Common myeloid progenitor, CD34-positive (primary cell): ENCODE results near the gene DUSP3.

ENCODE experiments used
- CTCF ChIA-PET: fragments of 350-600 bp; sonication (Branson Sonifier 250); formaldehyde crosslinking; loops from one replicate; lab custom pipeline; 2021; ENCODE audit warnings: antibody characterized with exemption; lab: Charles Lee
- POLR2A ChIA-PET: fragments of 350-600 bp; sonication (Branson Sonifier 250); formaldehyde crosslinking; loops from one replicate; lab custom pipeline; 2021; ENCODE audit warnings: antibody characterized with exemption; lab: Charles Lee
- DNase-seq, 3 donors: peaks; one replicate each; pipeline versions ENCODE4 v3.0.0 to v3.0.0-alpha.2; 2013
- H3K27ac ChIP-seq, 2 experiments: 1 replicate in 1 of 2; 2 replicates in 1 of 2; pipeline ENCODE4 v1.7.0; 2013; ENCODE audit warnings: inconsistent platforms in 2 of 2, low read length in 2 of 2, mild to moderate bottlenecking in 2 of 2, low read depth in 1 of 2, moderate library complexity in 1 of 2; ENCODE audit not compliant: severe bottlenecking in 2 of 2, insufficient read depth in 1 of 2, poor library complexity in 1 of 2
- H3K27me3 ChIP-seq, 5 experiments: replicated peaks in 2 of 5; 1 replicate in 3 of 5; 2 replicates in 2 of 5; pipeline versions ENCODE4 v1.6.1 to v1.7.0; 2013; ENCODE audit warnings: low read length in 4 of 5, mild to moderate bottlenecking in 2 of 5, moderate library complexity in 2 of 5, inconsistent platforms in 1 of 5; ENCODE audit not compliant: insufficient read depth in 5 of 5, control insufficient read depth in 4 of 5
- H3K36me3 ChIP-seq, 4 experiments: 1 replicate in 2 of 4; 2 replicates in 2 of 4; pipeline versions ENCODE4 v1.6.1 to v1.7.0; 2013; ENCODE audit warnings: low read length in 3 of 4, control low read depth in 1 of 4, mild to moderate bottlenecking in 1 of 4; ENCODE audit not compliant: control insufficient read depth in 4 of 4, insufficient read depth in 4 of 4
- H3K4me1 ChIP-seq, 4 experiments: 1 replicate in 3 of 4; 2 replicates in 1 of 4; pipeline versions ENCODE4 v1.6.1 to v1.7.1; 2013; ENCODE audit warnings: low read length in 3 of 4, mild to moderate bottlenecking in 3 of 4, control low read depth in 1 of 4, inconsistent platforms in 1 of 4, moderate library complexity in 1 of 4; ENCODE audit not compliant: control insufficient read depth in 4 of 4, insufficient read depth in 4 of 4; ENCODE audit errors: control extremely low read depth in 1 of 4
- H3K4me3 ChIP-seq, 7 experiments: 1 replicate in 4 of 7; 2 replicates in 3 of 7; pipeline versions ENCODE4 v1.5.1 to v1.7.0; 2013; ENCODE audit warnings: mild to moderate bottlenecking in 7 of 7, low read length in 6 of 7, moderate library complexity in 6 of 7, inconsistent platforms in 2 of 7, low read depth in 2 of 7, control low read depth in 1 of 7; ENCODE audit not compliant: insufficient read depth in 4 of 7, control insufficient read depth in 1 of 7; ENCODE audit errors: extremely low read depth in 1 of 7
- H3K9me3 ChIP-seq, 5 experiments: 1 replicate in 4 of 5; 2 replicates in 1 of 5; pipeline versions ENCODE4 v1.6.1 to v1.7.1; 2013; ENCODE audit warnings: low read length in 4 of 5, mild to moderate bottlenecking in 2 of 5, inconsistent platforms in 1 of 5, low read depth in 1 of 5, moderate library complexity in 1 of 5; ENCODE audit not compliant: control insufficient read depth in 4 of 5, insufficient read depth in 2 of 5; ENCODE audit errors: control extremely low read depth in 1 of 5
- WGBS: methylation state at CpG from one replicate; pipeline ENCODE4 v1.1.5; 2013; ENCODE audit not compliant: insufficient coverage; 5-methylcytosine and 5-hydroxymethylcytosine counted together

Gene DUSP3

DNA sequence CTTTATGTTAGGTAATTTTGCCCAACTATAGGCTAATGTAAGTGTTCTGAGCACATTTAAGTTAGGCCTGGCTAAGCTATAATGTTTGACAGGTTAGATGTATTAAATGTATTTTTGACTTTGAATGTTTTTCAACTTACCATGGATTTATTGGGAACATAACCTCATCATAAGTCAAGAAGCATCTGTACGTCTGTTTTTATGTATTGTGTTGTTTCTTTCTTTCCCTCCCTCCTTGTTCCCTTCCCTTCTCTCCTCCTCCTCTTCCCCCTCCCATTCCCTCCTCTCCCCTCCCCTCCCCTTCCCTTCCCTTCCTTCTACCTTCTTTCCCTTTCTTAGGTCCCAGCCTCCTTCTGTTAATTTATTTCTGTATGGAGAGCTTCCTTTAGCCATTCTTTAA is 10.7 kb upstream of the DUSP3 start:
- Histone ChIP-seq H3K4me3 (no peak overlapping the region), H3K36me3 (no peaks in the 10 kb centered on the region), H3K27ac (no peak overlapping the region), H3K27me3 (no peaks in the 10 kb centered on the region), H3K9me3 (no peaks in the 10 kb centered on the region), H3K4me1 (peaks cover 0 to 5% (median 0%) of the 10 kb centered on the region in 4 experiments)
- ChIA-PET POLR2A (interaction anchor here (1.0 kb wide), 1 partner anchor 14 kb away, joined by 3 read pairs; no protein-coding TSS in a partner anchor), CTCF (interaction anchor here (1.2 kb wide), 1 partner anchor 91 kb away, joined by 4 read pairs; no protein-coding TSS in a partner anchor)
- no peak for DNase-seq
- WGBS: no CpG with 5 or more reads among the region's 1 CpG

DNA sequence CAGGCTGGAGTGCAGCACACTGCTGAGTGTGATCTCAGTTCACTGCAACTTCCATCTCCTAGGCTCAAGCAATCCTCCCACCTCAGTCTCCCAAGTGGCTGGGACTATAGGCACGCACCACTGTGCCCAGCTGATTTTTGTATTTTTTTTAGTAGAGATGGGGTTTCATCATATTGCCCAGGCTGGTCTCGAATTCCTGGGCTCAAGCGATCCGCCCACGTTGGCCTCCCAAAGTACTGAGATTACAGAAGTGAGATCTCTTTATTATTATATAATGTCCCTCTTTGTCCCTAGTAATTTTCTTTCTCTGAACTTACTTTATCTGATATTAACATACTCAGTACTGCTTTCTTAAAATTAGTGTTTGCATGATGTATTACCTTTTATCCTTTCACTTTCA is 9.8 kb upstream of the DUSP3 start:
- WGBS: no CpG with 5 or more reads among the region's 5 CpGs
- Histone ChIP-seq H3K4me1 (peaks cover 0 to 13% (median 4%) of the 10 kb centered on the region in 4 experiments), H3K4me3 (no peak overlapping the region), H3K27me3 (no peaks in the 10 kb centered on the region), H3K9me3 (no peaks in the 10 kb centered on the region), H3K27ac (no peak overlapping the region), H3K36me3 (no peaks in the 10 kb centered on the region)
- ChIA-PET CTCF (no interaction called here), POLR2A (interaction anchor here (1.0 kb wide), 1 partner anchor 13 kb away, joined by 3 read pairs; no protein-coding TSS in a partner anchor)
- DNase-seq: no peak

DNA sequence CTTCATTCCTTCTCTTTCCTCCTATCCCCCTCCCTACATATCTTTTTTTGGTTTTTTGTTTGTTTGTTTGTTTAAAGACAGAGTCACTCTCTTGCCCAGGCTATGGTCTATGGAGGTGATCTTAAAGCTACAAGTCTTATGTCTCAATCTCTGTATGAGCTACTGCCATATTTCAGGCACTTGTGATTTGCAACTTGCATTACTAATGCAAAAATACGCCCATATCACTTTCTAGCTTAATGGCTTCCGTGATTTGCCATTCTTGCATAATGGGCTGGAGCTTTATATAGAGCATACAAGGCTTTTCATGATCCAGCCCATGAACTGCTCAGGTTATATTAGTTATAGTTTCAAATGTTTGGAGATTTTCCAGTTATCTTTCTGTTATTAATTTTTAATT is 9.0 kb upstream of the DUSP3 start:
- Histone ChIP-seq H3K9me3 (no peaks in the 10 kb centered on the region), H3K27ac (no peak overlapping the region), H3K4me3 (no peak overlapping the region), H3K4me1 (peaks cover 0 to 21% (median 7%) of the 10 kb centered on the region in 4 experiments), H3K27me3 (no peaks in the 10 kb centered on the region), H3K36me3 (no peaks in the 10 kb centered on the region)
- ChIA-PET POLR2A (interaction anchor here (1.0 kb wide), 1 partner anchor 14 kb away, joined by 3 read pairs; no protein-coding TSS in a partner anchor), CTCF (no interaction called here)
- no peak for DNase-seq
- no CpG with 5 or more reads among the region's 2 CpGs for WGBS

GRCh38 chr17:43784628-43785101 is 5.9 kb upstream of the DUSP3 start:
- POLR2A ChIA-PET: interaction anchor here (0.6 kb wide), 1 partner anchor 41 kb away, joined by 4 read pairs; no protein-coding TSS in a partner anchor
- CTCF ChIA-PET: interaction anchor here (0.6 to 0.9 kb wide), 2 partner anchors 57 to 186 kb away, joined by 3 read pairs; no protein-coding TSS in a partner anchor
- no peak overlapping the region for H3K27ac ChIP-seq
- peaks cover 0 to 50% (median 19%) of the 10 kb centered on the region in 4 experiments for H3K4me1 ChIP-seq
- no peak overlapping the region for H3K4me3 ChIP-seq
- no peaks in the 10 kb centered on the region for H3K27me3 ChIP-seq
- WGBS: 91% methylated on average over 4 of the region's 5 CpGs
- no peaks in the 10 kb centered on the region for H3K36me3 ChIP-seq
- no peaks in the 10 kb centered on the region for H3K9me3 ChIP-seq
- no peak for DNase-seq

- no peaks in the 10 kb centered on the region for H3K36me3 ChIP-seq
- 100% methylated on average over 1 of the region's 2 CpGs for WGBS
- DNase-seq: no peak
- POLR2A ChIA-PET: no interaction called here
- CTCF ChIA-PET: no interaction called here
- H3K4me1 ChIP-seq: peaks cover 3 to 56% (median 25%) of the 10 kb centered on the region in 4 experiments
- H3K27me3 ChIP-seq: no peaks in the 10 kb centered on the region
- H3K27ac ChIP-seq: no peak overlapping the region
- no peak overlapping the region for H3K4me3 ChIP-seq
- no peaks in the 10 kb centered on the region for H3K9me3 ChIP-seq
Measured at GRCh38 chr17:43784068-43784467, 5.3 kb upstream of the DUSP3 start.

DNA sequence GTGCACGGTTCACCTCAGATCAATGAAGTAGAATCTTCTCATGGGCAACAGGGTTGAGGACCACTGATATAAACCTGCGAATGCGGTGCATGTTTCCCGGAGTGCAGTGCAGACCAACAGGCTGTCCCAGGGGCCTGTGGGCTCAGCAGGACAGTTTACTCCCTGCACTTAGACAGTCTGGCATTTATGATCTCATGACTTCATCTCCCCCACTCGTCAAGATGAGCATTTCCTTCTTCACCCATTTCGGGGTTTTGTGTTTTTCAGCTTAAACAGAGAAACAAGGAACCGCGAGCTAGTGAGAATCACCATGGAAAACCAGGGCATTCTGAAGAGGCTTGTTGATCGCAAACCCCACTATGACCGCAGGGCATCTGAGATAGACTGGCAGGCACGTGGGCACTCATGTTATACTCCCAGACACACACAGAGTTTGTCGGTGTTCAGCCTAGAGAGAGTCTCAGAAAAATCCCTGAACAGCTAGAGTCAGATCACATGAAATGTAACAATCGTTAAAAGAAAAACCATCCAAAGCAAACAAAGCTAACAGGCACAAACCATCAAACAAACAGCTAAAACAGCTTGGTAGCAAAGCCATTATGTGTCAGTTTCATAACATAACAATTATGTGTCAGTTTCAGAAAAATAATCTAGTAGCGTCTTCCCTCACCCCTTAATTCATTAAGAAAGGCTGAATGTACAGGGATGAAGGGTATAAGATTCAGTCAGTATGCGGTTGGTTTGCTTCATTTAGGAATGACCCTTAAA is 4.3 kb upstream of the DUSP3 start:
- H3K4me1 ChIP-seq: peaks cover 3 to 60% (median 28%) of the 10 kb centered on the region in 4 experiments
- ChIA-PET POLR2A (no interaction called here), CTCF (interaction anchor here (1.2 to 1.7 kb wide), 2 partner anchors 63 to 97 kb away, joined by 3 read pairs; no protein-coding TSS in a partner anchor)
- 91% methylated on average over 12 of the region's 15 CpGs for WGBS
- no peaks in the 10 kb centered on the region for H3K9me3 ChIP-seq
- DNase-seq: no peak
- H3K4me3 ChIP-seq: no peak overlapping the region
- H3K36me3 ChIP-seq: no peaks in the 10 kb centered on the region
- no peaks in the 10 kb centered on the region for H3K27me3 ChIP-seq
- H3K27ac ChIP-seq: no peak overlapping the region

- CTCF ChIA-PET: interaction anchor here (0.8 to 1.9 kb wide), 5 partner anchors 13 to 77 kb away, joined by 3 to 5 read pairs (median 4); no protein-coding TSS in a partner anchor
Measured at GRCh38 chr17:43780135-43780534, 1.4 kb upstream of the DUSP3 start, which contains the start of gene CFAP97D1. CFAP97D1 (plus strand) TSS chr17:43780435; CDS start chr17:43780463, 28 bp downstream.

More at GRCh38 chr17:43780135-43780534, 1.4 kb upstream of the DUSP3 start, which contains the start of gene CFAP97D1:
- Histone ChIP-seq H3K4me1 (peaks cover 5 to 87% (median 51%) of the 10 kb centered on the region in 4 experiments), H3K36me3 (peaks cover 2 to 19% (median 6%) of the 10 kb centered on the region in 4 experiments), H3K4me3 (peak within 1 kb of the TSS; percentile 52 to 90 (median 79)), H3K27ac (peak within 1 kb of the TSS in 1 of 2 experiments; percentile 49), H3K9me3 (no peaks in the 10 kb centered on the region), H3K27me3 (no peaks in the 10 kb centered on the region)
- POLR2A ChIA-PET: no interaction called here
- WGBS: 19% methylated on average over 4 of the region's 7 CpGs
- DNase-seq: no peak
